Measurements from ENCODE around the gene C11orf24.
"Not testable (repeated sequence)": the region's sequence is repeated elsewhere in the genome, so short reads cannot be mapped to it uniquely, and the experiment has no call there.

Gene C11orf24

GRCh38 chr11:68299517-68299879, 27.7 kb upstream of the C11orf24 start:
- not testable (repeated sequence) for DNase-seq (ENCODE audit: low read depth in 2 of 3, low spot score in 2 of 3)

DNA sequence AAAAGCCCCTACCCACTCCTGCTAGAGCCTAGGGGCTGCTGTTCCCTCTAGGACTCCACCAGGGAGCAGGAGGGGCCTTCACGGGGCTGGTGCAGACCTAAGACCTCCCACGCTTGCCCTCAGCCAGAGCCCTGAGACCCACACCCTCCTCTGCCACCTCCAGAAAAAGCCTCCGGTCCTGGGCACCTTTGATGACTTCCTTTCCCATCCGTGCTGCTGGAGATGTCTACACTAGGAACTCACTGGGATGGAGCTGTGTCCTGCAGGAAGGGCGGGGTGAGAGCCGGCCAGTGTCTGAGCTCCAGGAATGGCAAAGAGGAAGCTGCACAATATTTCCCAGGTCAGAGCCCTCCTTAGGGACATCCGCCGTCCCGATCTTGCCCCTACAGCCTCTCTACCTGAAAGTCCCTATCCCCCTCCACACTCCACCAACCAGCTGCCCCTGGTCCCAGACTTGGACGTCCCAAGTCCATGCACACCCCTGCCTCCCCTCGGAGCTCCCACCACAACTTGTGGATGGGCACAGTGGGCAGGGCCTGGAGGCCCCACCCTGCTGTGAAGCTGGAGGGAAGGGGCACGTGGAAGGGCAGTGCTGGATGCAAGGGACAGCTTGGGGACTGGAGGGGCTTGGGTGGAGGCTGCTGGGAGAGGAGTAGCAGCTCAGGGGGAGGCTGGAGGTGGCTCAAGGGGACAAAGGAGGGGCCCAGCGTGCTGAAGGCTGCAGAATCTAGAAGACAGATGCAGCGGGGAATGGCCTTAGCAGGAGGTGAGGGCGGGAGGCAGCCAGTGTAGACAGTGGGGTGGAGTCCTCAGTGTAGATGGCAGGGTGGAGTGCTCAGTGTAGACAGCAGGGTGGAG, 27.1 kb upstream of the C11orf24 start:
- no peak for DNase-seq (ENCODE audit: low read depth in 2 of 3, low spot score in 2 of 3)

GRCh38 chr11:68297812-68298658, 26.3 kb upstream of the C11orf24 start:
- peak; percentile 45 to 72 (median 70) for DNase-seq (ENCODE audit: low read depth in 2 of 3, low spot score in 2 of 3)

DNA sequence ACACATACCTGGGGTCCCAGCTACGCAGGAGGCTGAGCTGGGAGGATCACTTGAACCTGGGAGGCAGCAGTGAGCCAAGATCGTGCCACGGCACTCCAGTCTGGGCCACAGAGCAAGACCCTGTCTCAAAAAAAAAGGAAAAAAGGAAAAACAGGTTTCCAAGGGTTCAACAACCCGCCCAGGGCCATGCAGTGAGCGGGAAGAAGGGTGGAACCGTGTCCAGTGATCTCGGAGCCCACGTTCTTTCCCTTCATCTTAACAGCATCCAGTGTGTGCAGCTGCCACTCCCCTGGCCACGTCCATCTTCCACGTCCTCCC, 25.7 kb upstream of the C11orf24 start:
- no peak for DNase-seq (ENCODE audit: low read depth in 2 of 3, low spot score in 2 of 3)

GRCh38 chr11:68297052-68297378, 25.2 kb upstream of the C11orf24 start:
- no peak for DNase-seq (ENCODE audit: low read depth in 2 of 3, low spot score in 2 of 3)

DNA sequence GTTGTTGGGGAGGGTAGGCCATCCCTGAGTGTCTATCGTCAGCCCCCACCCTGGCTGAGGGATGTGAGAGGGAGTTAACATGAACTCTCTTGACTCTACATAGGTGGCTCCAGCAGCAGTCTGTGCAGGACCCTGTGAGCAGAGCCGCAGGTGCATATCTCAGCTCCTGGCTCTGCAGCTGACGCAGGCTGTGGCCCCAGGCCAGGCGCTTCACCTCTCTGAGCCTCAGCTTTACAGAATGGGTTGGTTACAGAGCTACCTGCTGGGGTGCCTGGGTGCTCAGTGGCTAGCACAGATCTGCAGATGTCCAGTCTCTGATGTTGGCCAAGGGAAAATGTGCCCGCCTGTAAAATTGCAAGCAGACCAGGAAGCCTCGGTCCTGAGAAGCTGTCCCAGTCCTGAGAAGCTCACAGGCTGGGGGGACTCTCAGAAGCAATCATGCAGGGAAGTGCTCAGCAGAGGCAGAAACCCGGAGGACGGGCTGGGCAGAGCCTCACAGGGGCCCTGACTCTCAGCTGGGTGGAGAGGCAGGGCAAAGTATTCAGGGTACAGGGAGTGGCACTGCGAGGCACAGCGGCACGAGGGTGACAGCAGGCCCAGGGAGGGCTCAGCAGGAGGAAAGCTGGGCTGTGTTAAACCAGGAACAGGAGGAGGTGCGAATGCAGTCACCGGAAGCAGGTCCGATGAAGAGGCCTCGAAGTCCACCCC, 24.7 kb upstream of the C11orf24 start:
- no peak for DNase-seq (ENCODE audit: low read depth in 2 of 3, low spot score in 2 of 3)

DNA sequence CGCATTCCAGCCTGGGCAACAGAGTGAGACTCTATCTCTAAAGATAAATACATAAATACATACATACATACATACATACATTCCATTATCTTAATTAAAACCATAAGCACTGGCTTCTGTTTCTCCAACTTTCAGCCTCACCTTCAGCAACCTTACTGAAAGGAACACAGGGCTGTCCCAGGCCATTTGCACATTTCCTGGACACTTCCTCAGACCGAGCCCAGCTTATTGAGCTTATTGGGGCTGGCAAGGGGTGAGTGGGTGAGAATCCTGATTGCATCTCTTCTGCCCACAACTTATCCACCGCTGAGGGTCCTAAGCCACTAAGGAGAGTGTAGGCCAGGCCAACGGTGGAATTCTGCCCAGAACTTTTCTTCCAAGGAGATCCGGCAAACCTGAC, 24.2 kb upstream of the C11orf24 start:
- no peak for DNase-seq (ENCODE audit: low read depth in 2 of 3, low spot score in 2 of 3)

GRCh38 chr11:68295271-68295670, 23.5 kb upstream of the C11orf24 start:
- no peak for DNase-seq (ENCODE audit: low read depth in 2 of 3, low spot score in 2 of 3)

- no peak for DNase-seq (ENCODE audit: low read depth in 2 of 3, low spot score in 2 of 3)
Observed at GRCh38 chr11:68293708-68294107, 21.9 kb upstream of the C11orf24 start.

GRCh38 chr11:68289456-68289855, 17.7 kb upstream of the C11orf24 start:
- no peak for DNase-seq (ENCODE audit: low read depth in 2 of 3, low spot score in 2 of 3)

GRCh38 chr11:68287419-68287818, 15.6 kb upstream of the C11orf24 start:
- no peak for DNase-seq (ENCODE audit: low read depth in 2 of 3, low spot score in 2 of 3)

GRCh38 chr11:68284588-68284987, 12.8 kb upstream of the C11orf24 start:
- DNase-seq (ENCODE audit: low read depth in 2 of 3, low spot score in 2 of 3), result not testable (repeated sequence)

- DNase-seq (ENCODE audit: low read depth in 2 of 3, low spot score in 2 of 3), result no peak
Observed at GRCh38 chr11:68282861-68283230, 11.1 kb upstream of the C11orf24 start.

GRCh38 chr11:68282141-68282860, 10.5 kb upstream of the C11orf24 start:
- peak in 1 of 3 experiments; percentile 22 for DNase-seq (ENCODE audit: low read depth in 2 of 3, low spot score in 2 of 3)

GRCh38 chr11:68279676-68280075, 7.9 kb upstream of the C11orf24 start:
- DNase-seq (ENCODE audit: low read depth in 2 of 3, low spot score in 2 of 3), result no peak

DNA sequence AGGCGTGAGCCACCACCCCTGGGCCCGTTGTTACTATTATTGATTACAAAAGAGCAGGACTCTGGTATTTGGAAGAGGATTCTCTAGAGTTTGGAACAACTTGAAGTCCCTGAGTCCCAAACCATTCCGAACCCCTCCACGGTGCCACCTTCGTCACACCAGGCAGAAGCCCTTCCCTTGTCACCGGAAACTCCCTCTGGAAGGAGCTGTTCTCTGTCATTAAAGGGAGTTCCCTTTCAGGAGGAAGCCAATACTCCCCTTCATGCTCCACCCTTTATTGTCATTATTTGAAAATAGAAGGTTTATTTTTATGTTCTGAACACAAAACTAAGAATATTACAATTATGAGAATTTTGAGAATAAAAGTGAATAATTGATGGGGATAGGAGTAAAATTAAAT, 5.1 kb upstream of the C11orf24 start:
- no peak for DNase-seq (ENCODE audit: low read depth in 2 of 3, low spot score in 2 of 3)

DNA sequence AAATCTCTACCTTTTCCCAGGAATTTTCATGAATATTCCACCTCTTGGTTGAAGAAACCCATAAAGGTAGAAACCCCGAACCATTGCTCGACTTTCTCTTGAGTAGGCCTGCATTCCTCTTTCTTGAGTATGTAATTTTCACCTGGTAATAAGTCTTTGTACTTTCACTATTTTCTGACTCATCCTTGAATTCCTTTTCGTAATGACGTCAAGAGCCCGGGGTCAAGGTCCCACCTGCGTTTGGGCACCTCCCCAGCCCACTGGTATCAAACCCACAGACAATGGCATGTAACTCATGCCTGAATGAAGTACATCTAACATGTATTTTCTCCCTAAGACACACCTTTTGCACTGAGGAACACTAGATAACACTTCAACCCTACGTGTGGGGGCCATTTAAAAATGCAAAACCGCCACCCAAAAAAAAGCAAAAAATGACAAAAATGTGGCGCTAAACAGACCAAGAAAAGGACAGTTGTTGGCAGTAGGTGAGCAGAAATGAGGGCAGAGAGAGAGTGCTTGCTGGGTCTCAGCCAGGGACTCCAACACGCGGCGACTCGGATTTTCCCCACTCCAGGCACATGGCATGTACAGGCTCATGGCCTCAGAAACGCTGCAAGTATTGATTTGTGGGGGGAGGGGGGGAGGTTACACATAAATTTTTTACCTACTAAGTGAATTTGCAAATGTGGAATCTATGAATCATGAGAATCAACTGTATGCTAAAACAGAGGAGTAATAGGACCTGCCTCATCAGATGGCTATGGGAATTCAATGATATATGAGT, 4.1 kb upstream of the C11orf24 start:
- DNase-seq (ENCODE audit: low read depth in 2 of 3, low spot score in 2 of 3), result no peak

DNA sequence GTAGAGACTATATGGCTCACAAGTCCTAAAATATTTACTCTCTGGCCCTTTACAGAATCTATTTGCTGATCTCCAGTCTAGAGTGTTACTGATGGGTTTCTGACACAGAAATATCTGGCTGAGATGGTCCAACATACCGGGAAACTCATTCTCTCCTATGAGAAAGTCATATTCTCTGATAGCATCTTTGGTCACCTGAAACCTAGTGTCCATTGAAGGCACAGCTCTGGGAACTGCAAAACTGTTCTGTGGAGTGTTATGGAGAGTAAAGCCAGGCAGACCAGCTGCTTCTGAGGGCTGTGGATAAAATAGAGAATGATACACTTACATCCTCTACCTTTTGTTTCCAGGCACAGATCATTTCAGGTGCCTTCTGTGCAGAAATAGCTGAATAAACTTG, 2.5 kb upstream of the C11orf24 start:
- DNase-seq (ENCODE audit: low read depth in 2 of 3, low spot score in 2 of 3), result no peak

DNA sequence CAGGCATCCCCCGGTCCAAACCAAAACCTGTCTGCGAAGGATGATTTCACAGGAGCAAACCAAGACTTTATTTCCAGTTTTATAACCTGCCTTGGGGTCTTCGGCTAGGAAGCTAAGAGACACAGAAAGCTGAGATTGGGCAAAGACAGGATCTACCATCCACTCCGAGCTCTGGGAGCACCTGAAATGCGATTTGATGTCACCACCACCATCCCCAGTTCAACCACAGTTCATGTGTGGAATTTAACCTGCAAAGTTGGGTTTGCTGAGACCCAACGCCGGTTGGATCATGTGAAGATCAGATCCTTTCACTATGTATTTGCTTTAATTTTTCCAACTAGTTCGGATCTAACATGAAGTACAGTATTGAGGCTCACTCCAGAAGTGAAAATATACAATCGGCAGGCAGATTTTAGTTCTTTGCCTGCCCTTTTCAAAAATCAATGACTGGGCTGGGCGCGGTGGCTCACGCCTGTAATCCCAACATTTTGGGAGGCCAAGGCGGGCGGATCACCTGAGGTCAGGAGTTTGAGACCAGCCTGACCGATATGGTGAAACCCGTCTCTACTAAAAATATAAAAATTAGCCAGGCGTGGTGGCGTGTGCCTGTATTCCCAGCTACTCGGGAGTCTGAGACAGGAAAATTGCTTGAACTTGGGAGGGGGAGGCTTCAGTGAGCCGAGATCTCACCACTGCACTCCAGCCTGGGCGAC, 1.4 kb upstream of the C11orf24 start:
- no peak for DNase-seq (ENCODE audit: low read depth in 2 of 3, low spot score in 2 of 3)

Measured in activated CD8-positive, alpha-beta memory T cell treated with anti-CD3 and anti-CD28 coated beads for 48 hours (primary cell).